ENCODE measurements around the gene INSL3. TPM values are rescaled to one million over a fixed set of nuclear protein-coding genes. Genes with fewer than 3 reads are reported as not detected.

INSL3 gene
- total and polyA plus RNA-seq, 2 of the 13 experiments (the other 11 are each of a cell fraction or from before 2014, with no cell fraction given) = 0.30 TPM; not detected in 1

DNA sequence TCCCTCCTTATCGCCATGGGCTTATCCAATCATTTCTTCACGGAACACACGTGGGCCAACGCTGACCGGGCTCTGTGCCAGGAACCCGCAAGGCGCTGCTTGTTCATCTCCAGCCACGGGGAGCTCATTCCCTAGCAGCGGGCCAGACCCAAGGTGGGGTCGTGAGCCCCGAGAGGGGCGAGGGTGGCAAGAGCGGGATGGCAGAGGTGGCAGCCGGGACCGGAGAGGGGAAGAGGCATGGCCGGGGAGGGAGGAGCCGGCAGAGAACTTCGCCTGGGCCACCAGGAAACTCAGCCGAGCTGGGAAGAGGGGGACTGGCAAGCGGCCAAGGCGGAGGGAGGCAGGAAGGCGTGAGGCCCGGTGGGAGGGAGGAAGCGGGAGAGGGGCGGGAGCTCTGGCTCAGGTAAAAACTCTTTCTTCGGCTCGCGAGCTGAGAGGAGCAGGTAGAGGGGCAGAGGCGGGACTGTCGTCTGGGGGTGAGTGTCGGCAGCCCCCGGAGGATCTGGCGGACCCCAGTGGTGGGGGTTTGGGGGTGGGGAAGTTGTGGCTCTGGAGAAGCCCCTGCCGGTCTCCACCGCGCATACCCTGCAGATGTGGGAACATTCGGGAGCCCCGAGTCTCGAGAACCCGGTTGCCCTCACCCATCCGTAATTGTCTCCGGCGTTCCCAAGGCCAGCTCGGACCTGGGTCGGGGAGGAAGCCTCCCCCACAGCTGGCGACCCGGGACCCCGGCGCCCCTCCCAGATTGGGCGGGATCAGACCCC lies 26.4 kb downstream of the INSL3 start, which contains the start of gene B3GNT3 (continued):
- TF ChIP-seq, protein P1, sequence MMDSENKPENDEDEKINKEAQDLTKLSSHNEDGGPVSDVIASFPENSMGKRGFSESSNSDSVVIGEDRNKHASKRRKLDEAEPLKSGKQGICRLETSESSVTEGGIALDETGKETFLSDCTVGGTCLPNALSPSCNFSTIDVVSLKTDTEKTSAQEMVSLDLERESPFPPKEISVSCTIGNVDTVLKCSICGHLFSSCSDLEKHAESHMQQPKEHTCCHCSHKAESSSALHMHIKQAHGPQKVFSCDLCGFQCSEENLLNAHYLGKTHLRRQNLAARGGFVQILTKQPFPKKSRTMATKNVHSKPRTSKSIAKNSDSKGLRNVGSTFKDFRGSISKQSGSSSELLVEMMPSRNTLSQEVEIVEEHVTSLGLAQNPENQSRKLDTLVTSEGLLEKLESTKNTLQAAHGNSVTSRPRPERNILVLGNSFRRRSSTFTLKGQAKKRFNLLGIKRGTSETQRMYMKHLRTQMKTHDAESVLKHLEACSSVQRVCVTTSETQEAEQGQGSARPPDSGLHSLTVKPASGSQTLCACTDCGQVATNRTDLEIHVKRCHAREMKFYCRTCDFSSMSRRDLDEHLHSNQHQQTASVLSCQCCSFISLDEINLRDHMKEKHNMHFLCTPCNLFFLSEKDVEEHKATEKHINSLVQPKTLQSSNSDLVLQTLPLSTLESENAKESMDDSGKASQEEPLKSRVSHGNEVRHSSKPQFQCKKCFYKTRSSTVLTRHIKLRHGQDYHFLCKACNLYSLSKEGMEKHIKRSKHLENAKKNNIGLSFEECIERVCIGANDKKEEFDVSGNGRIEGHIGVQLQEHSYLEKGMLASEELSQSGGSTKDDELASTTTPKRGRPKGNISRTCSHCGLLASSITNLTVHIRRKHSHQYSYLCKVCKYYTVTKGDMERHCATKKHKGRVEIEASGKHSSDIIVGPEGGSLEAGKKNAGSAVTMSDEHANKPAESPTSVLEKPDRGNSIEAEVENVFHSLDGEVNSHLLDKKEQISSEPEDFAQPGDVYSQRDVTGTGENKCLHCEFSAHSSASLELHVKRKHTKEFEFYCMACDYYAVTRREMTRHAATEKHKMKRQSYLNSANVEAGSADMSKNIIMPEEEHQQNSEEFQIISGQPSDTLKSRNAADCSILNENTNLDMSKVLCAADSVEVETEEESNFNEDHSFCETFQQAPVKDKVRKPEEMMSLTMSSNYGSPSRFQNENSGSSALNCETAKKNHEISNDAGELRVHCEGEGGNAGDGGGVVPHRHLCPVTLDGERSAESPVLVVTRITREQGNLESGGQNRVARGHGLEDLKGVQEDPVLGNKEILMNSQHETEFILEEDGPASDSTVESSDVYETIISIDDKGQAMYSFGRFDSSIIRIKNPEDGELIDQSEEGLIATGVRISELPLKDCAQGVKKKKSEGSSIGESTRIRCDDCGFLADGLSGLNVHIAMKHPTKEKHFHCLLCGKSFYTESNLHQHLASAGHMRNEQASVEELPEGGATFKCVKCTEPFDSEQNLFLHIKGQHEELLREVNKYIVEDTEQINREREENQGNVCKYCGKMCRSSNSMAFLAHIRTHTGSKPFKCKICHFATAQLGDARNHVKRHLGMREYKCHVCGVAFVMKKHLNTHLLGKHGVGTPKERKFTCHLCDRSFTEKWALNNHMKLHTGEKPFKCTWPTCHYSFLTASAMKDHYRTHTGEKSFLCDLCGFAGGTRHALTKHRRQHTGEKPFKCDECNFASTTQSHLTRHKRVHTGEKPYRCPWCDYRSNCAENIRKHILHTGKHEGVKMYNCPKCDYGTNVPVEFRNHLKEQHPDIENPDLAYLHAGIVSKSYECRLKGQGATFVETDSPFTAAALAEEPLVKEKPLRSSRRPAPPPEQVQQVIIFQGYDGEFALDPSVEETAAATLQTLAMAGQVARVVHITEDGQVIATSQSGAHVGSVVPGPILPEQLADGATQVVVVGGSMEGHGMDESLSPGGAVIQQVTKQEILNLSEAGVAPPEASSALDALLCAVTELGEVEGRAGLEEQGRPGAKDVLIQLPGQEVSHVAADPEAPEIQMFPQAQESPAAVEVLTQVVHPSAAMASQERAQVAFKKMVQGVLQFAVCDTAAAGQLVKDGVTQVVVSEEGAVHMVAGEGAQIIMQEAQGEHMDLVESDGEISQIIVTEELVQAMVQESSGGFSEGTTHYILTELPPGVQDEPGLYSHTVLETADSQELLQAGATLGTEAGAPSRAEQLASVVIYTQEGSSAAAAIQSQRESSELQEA (CRISPR knock-in tag; IDR thresholded peaks at IDR 0.05; ENCODE audit: not compliant biosample characterization) = no peak
- no peak for TF ChIP-seq ZNF598 (CRISPR knock-in tag; IDR thresholded peaks at IDR 0.05; ENCODE audit: borderline replicate concordance)
- peak; percentile 44; the same call in 1 of the 2 replicates for TF ChIP-seq PHF21A (CRISPR knock-in tag; IDR thresholded peaks at IDR 0.05)
- TF ChIP-seq SNAI1 (CRISPR knock-in tag; IDR thresholded peaks at IDR 0.05; ENCODE audit: borderline replicate concordance) = no peak
- TF ChIP-seq, protein P2, sequence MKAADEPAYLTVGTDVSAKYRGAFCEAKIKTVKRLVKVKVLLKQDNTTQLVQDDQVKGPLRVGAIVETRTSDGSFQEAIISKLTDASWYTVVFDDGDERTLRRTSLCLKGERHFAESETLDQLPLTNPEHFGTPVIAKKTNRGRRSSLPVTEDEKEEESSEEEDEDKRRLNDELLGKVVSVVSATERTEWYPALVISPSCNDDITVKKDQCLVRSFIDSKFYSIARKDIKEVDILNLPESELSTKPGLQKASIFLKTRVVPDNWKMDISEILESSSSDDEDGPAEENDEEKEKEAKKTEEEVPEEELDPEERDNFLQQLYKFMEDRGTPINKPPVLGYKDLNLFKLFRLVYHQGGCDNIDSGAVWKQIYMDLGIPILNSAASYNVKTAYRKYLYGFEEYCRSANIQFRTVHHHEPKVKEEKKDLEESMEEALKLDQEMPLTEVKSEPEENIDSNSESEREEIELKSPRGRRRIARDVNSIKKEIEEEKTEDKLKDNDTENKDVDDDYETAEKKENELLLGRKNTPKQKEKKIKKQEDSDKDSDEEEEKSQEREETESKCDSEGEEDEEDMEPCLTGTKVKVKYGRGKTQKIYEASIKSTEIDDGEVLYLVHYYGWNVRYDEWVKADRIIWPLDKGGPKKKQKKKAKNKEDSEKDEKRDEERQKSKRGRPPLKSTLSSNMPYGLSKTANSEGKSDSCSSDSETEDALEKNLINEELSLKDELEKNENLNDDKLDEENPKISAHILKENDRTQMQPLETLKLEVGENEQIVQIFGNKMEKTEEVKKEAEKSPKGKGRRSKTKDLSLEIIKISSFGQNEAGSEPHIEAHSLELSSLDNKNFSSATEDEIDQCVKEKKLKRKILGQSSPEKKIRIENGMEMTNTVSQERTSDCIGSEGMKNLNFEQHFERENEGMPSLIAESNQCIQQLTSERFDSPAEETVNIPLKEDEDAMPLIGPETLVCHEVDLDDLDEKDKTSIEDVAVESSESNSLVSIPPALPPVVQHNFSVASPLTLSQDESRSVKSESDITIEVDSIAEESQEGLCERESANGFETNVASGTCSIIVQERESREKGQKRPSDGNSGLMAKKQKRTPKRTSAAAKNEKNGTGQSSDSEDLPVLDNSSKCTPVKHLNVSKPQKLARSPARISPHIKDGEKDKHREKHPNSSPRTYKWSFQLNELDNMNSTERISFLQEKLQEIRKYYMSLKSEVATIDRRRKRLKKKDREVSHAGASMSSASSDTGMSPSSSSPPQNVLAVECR (CRISPR knock-in tag; IDR thresholded peaks at IDR 0.05; ENCODE audit: borderline replicate concordance) = peak; percentile 24; the same call in 1 of the 2 replicates
- no peak for TF ChIP-seq BRCA1 (CRISPR knock-in tag; IDR thresholded peaks at IDR 0.05)
- TF ChIP-seq JUN (CRISPR knock-in tag; IDR thresholded peaks at IDR 0.05) = no peak
- no peak for TF ChIP-seq EED (CRISPR knock-in tag; IDR thresholded peaks at IDR 0.05)
- TF ChIP-seq, protein P3, sequence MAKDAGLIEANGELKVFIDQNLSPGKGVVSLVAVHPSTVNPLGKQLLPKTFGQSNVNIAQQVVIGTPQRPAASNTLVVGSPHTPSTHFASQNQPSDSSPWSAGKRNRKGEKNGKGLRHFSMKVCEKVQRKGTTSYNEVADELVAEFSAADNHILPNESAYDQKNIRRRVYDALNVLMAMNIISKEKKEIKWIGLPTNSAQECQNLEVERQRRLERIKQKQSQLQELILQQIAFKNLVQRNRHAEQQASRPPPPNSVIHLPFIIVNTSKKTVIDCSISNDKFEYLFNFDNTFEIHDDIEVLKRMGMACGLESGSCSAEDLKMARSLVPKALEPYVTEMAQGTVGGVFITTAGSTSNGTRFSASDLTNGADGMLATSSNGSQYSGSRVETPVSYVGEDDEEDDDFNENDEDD (CRISPR knock-in tag; IDR thresholded peaks at IDR 0.05; ENCODE audit: borderline replicate concordance) = 0 out of 2 replicates have a peak, but pooled peaks have one; percentile 54
- no peak for TF ChIP-seq NAIF1 (CRISPR knock-in tag; IDR thresholded peaks at IDR 0.05; ENCODE audit: borderline replicate concordance)
